ENCODE results near the gene ME2.
"Not testable (repeated sequence)": the region's sequence is repeated elsewhere in the genome, so short reads cannot be mapped to it uniquely, and the experiment has no call there.

Gene ME2

DNA sequence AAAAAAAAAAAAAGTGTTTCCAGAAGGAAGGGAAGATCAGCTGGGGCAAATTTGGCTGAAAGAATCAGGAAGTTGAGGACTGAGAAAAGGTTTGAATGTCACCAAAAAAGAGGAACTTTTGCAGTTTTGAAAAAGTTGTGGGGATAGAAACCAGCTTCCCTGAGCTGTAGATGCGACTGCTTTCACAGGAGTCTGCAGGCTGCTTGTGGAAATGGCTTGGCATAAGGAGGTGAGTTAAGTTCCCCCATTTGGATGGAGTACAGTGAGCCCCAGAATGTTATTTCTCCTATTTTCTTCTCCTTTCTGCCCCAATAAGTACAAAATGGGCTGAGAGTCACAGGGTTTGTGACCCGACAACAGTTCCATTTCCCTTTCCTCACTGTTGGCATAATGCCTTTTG is 16.5 kb upstream of the ME2 start:
- DNase-seq = no peak

DNA sequence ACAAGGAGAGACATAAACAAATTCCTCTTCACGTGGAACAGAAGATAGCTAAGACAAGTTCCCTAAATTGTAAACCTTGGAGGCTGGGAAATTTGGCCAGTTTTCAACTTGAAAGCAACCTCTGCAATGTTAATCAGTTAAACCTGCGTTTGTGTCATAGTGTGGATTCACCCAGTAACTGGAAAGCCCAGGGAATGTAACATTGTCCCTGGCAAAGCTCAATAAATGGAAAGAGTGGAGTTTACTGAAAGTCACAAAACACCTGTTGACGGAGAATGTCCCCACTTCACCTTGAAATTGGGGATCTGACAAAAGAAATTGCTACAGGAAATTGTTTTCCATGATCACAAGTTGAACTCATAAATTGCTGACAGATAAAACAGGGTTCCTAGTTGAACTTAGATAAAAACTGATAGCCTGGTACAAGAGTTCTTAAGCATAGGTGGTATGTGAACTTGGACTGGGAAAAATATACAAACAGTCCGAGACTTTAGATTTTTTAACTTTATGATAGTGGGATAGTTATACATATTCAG is 15.0 kb upstream of the ME2 start:
- no peak for DNase-seq

DNA sequence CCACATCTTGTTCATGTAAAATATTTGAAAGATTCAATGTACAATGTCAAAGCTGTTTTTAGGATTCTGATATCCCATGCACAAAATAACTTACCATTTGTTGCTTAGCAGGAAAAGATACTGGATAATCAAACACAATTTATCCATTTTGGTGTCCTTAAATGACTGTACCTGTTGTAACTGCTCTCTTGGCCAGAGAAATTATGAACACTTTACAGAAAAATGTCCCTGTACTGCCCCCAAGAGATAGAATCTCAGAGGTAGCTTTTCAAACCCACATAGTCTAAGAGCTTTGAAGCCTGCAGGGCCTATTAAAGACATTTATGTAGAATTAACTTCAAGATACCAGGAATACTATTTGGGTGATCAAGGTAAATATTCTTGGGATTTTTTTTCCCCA is 12.2 kb upstream of the ME2 start:
- DNase-seq = no peak

DNA sequence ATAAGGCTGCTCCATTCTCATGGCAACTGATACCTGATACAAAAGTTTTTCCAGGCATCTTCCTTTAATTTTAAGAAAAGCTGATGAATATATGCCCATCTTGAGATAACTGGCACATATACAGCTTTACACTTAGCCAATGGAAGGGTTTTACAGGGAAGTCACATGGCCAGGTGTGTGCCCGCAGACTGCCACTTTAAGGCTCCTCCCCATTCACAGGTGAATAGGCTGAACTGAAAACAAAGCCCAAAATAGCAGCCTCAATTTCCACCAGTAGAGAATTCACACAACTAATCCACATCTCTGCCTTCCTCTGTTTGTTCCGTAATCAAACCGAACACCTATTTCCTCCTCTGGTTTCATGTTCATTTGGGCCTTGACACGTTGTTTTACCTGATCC is 9.8 kb upstream of the ME2 start:
- DNase-seq = no peak

DNA sequence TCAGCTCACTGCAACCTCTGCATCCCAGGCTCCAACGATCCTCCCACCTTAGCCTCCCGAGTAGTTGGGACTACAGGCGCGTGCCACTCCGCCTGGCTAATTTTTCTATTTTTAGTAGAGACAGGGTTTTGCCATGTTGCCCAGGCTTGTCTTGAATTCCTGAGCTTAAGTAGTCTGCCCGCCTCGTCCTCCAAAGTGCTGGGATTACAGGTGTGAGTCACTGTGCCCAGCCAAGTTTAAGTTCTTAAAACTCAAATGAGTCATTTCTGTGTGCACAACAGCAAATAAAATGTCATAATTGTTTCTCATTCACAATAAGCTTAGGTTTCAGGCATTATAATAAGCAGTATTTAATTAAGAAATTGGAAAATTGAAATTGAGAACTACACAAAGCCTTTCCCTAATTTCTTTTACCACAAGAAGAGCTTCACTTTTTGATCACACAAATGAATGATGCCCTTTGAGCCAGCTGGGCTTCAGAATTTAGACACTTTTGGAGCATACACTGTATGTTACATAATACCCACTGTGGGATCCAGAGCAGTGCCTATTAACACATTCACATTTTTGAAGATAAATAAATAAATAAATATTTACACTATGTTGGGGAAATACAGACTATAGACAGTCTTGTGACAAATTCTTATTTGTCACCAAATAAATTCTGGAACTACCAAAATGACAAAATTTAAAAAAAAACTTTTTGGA is 8.6 kb upstream of the ME2 start:
- DNase-seq = no peak

DNA sequence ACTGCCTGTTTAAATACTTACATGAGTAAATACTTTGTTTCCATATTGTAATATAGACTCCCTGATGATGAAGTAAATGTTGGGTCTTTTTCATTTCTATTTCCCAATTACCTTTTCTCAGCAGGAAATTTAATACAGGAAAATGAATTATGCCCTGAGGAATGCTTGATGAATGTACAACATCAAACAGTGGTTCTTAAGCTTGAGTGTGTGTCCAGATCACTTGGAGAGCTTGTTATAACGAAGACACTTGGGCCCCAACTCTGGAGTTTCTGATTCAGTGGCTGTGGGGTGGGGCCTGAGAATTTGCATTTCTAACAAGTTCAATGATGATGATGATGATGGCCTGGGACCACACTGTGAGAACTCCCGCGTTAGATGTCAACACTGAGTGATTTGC is 7.1 kb upstream of the ME2 start:
- DNase-seq = no peak

DNA sequence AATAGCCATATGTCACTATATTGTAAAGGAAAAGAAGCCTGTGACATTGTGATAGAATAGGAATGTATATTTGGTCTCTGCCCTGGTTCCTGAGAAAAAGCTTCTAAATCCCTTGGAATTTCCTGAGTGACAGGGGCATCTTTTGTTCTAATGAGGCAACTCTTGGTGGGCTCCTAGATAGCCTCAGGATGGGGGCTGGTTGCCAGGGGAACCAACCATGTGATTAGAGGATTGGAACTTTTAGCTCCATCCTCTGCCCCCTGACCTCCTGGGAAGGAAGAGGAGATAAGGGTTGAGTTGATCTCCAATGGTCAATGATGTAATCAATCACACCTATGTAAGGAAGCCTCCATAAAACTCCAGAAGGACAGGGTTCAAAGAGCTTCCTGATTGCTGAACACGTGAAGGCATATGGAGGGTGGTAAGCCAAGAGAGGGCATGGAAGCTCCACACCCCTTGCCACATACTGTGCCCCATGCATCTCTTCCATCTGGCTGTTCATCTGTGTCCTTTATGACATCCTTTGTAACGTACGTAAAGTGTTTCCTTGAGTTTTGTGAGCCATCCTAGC is 2.9 kb upstream of the ME2 start:
- no peak for DNase-seq

DNA sequence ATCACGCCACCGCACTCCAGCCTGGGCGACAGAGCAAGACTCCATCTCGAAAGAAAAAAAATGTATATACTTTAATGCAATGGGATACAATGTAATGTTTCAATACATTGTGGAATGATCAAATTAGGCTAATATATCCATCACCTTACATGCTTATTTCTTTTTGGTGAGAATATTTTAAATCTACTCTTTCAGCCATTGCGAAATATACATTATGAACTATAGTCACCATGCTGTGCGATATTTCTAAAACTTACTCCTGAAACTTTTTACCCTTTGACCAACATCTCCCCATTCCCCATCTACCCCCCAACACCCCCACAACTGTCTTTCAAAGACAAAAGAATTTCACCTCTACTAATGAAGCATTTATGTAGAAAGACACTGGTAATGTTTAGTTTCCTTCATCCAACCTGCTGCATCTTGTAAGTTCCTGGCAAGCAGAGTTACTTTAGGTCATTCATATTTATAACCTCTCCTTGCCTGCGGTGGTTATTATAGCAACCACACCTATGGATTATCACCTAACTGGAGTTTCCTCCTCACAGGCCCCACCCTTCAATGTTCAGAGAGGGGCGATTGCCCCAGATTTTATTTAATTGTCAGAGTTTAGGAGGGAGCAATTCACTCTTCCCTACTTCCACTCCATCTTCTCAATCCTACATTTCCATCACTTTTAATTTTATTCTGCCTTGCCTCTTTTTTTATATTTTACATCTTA is 1.2 kb upstream of the ME2 start:
- DNase-seq = no peak

DNA sequence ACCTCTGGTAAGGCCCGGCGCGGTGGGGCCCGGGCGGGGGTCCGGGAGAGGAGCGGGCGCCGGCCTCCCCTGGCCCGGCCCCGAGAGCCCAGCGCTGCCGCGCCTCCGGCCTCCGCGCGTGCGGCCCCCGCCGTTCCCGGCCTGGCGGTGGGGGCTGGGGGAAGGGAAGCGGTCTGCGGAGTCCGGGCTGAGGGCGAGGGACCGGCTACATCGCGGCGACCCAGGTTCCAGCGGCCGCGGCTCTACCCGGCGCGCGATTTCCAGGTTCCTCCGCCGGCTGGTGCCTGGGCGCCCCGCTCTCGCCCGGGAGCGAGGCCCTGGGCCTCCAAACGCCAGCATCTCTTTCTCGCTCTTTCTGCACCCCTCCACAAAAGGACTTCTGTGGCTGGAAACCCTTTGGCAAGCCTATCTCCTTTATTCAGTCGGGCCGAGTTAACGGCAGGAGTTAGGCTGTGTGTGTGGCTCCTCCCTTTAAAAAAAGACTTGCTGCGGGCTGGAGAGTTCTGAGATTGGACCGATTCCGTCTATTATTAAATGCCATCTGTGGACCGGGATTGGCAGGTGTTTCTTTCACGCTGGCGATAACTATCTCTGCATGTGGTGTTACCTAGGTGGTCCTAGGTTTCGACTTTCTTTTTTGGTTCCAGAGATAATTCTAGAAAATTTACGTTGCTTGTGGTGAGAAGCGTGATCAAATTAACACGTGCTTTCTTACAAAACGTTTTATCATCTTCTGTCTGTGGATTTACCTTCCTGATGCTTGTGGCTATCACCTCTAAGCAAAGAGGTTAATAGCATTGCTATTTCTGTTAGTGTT is 592 bp downstream of the ME2 start:
- DNase-seq = peak; percentile 10

DNA sequence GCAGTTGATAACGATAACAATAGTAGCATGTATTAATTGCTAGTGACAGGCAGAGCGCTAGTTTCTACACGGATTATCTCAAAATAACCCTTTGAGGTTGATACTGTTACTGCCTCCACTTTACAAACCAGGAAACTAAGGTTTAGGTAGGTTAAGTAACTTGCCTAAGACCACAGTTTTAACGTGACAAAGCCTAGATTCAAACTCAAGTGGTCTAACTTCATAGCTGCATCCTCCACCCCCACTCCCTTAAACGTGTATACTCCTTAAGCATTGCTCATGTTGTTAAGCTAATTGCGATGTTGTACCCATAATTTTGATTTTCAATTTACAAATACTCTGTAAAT is 1.2 kb downstream of the ME2 start:
- DNase-seq = no peak

DNA sequence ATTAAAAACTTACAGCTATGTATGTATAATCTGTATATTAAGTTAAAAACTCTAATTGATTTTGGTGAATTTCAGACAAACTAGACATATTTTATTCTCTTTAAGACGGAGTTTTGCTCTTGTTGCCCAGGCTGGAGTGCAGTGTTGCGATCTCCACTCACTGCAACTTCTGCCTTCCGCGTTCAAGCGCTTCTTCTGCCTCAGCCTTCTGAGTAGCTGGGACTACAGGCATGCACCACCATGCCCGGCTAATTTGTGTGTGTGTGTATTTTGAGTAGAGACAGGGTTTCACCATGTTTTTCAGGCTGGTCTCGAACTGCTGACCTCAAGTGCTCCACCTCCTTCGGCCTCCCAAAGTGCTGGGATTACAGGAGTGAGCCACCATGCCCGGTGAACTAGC is 2.0 kb downstream of the ME2 start:
- DNase-seq = not testable (repeated sequence)

DNA sequence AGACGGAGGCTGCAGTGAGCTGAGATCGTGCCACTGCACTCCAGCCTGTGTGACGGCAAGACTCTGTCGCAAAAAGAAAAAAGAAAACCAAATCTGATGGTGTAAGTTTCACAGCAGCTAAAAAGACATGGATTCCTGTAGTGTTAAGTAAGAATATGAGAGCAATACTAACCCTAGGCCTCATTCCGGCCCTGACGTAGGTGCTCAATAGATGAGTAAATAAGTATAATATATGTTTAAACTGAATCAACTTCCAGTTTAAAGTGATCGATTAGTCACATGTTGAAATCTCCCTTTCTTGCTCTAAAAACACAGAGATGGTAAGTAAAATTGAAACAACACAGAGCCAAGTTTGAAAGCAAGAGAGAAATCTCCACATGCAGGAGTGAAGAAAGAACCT is 8.0 kb downstream of the ME2 start:
- DNase-seq = no peak

DNA sequence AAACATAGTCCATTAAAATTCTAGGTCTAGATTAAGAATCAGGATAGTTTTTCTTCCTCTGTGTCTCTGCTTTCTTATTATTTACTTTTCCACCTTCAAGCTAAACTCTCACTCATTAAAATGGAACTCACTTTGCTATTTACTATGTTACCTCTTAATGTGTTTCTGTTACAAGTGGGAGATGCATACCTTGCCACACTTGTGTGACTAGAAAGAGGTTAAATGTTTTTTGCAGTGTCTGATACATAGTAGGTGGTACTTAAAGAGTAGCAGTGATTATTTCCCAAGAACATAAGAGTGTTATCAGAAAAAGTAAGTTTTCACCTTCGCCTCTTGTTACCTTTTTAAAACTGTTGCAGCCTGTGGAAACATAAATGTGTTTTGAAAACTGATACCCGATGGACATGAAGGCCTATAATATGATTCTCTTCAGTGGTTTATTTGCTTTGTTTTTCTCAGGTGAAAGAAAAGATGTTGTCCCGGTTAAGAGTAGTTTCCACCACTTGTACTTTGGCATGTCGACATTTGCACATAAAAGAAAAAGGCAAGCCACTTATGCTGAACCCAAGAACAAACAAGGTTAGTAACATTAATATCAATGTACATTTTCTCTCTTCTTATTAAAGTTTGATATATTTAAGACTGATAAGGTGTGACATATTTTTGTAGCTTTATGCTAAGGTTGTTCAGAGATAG is 16.6 kb downstream of the ME2 start:
- DNase-seq = no peak

DNA sequence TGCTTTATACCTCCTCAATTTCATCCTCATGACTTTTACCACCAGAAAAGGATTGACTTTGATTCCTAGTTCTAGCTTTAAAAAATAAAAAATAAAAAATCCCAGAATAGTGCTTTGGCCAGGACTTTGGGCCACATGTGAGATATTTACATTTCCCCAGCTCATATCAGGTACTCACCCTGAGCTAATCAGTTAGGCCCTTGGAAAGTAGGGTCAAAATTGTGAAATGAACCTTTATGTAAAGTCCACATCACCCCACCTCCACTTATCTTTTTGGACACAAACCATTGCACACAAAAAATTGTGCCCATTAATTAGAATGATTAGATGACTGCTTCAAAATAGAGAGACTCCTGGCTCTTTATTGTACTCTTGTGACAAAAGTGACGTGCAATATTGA is 17.2 kb downstream of the ME2 start:
- no peak for DNase-seq

DNA sequence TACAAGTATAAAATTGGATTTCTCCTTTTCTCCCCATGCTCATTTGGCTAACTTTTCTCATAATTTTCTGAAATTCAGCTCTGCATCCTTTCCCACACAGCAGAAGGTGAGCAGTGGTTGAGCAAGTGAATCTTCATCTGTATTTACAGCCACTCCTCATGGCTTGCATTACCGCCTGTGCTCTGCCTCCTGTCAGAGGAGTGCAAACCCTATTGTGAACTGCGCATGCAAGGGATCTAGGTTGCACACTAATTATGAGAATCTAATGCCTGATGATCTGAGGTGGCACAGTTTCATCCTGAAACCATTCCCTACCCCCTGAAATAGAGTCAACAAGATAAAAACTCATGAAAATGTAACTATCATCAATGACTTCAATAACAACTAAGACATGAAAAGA is 20.0 kb downstream of the ME2 start:
- no peak for DNase-seq

DNA sequence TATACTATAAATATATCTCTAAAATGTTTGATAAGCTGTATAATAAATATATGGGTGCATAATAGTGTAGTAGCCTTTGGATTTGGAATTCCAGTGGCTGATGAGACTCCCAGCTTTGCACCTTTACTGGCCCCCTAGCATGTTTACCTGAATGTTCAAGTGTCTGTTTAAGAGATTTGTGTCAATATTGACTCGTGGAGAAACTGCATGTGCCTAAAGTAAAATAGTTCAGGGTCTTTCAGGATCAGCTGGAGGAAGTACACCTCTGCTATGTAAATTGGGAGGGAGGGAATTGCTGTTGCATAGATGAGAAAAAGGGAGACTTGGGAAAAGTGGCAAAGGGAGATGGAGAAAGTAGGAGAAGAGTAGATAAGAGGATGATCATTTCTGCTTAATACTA is 23.9 kb downstream of the ME2 start:
- DNase-seq = no peak

DNA sequence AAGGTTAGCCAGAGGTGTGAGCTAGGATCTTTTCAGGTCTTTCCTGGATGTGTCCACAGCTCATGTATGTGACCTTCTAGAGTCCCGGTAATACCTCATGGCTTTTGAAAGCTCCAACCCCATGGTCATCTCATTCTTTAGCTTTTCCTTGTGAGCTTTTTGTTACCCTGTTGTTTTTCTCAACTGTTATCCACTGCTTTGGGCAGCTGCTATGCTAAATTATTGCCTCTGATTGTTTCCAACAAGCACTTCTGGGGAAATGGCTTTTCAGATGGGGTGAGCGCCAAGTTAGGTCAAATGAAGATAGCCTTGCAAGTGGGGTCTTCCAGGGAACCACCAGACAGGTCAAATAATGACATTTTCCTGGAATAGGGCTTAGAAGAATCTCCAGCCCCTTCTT is 27.9 kb downstream of the ME2 start:
- no peak for DNase-seq

DNA sequence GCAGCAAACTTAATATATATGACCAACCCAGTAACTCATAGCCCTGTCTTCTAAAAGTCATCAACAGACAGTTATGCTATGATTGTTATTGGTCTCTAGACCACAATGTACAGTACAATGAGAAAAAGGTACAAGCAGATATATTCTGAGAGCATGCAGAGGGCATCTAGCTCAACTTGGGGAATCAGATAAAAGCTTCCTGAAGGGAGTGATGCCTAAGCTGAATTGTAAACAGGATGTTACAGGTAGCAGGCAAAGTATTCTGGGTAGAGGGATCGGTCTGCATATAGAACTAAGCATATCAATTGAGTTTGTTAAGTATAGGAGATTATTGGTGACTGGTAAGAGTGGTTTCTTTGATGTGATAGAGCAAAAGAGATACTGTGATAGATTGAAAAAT is 30.3 kb downstream of the ME2 start:
- DNase-seq = no peak

DNA sequence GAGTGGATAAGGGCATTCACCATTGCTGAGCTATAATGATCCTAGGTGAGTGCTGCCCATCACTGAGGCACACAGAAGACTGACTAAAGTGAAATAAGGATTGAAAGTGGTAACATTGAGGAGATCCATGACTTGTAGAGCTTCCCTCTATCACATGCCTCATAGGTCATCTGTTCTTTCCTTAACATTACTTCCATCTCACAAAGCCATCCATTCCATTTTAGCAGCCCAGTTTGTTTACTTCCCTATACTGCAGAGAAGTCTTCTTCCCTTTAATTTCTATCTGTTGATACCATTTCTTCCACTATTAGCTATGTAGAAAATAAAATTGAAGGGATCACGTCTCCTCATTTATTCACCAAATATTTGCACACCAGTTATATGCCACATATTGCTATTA is 32.1 kb downstream of the ME2 start:
- DNase-seq = no peak

DNA sequence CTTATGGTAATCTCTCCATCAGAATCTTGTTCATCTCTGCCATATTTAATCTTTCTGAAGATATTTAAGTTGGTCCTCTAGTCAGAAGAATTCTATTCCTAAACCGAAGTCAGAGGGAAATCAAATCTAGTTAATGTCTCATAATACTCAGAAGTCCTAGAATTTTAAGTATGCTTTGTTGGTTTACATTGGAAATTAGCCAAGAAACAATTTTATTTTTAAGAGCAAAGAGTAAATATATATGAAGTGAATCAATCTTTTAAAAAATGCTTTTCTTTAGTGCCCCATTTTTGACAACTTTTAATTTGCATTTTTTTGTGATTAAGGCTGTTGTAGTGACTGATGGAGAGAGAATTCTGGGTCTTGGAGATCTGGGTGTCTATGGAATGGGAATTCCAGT is 38.1 kb downstream of the ME2 start:
- DNase-seq = no peak

DNA sequence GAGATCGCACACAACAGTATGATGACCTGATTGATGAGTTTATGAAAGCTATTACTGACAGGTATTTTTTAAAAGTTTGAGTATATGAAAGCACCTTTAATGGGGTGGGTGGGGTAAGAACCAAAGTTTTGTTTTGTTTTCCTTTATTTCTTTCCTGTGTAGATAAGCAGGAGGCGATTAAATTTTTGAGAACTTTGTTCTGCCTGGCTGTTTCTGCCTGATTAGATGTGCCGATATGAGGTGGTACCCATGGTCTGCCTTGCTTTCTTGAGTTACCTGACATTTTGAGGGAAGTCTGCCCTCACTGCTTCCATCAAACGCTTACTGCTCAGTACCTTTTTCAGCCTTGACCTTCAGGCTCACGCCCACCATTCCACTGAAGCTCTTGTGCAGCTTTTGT is 39.2 kb downstream of the ME2 start:
- DNase-seq = no peak

DNA sequence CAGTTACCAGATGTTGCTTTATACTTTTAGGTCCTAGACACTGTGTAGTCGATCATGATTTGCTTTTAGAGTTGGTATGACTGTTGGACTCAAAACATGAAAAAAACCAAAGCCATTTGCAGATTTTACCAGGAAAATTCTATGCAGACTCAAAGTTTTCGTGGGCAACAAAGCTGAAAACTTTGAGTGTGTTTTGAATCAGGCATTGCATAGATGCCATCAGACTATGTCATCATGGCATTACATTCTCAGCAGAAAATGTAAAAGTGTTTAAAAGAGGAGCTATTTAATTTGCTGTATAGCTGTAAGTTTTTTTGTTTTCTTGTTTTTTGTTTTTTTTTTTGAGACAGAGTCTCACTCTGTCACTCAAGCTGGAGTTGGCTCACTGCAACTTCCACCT is 45.5 kb downstream of the ME2 start:
- no peak for DNase-seq

DNA sequence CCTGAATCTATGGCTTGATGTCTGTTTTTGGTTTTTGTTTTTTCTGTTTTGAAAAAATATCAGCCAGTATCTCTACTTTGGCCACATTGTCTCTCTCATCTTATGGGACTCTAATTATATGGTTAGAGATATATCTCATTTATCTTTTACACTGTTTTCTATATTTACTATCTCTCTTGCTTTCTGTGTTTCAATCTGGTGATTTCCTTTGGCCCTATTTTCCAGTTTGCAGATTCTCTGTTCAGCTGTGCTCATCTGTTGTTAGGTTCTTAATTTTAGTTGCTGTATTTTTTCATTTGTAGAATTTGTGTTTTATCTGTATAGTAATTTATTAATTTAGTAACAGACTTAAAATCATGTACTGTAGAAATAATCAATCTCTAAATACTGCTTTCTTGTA is 47.6 kb downstream of the ME2 start:
- no peak for DNase-seq

All from effector CD4-positive, alpha-beta T cell (primary cell).